ENCODE results near the gene ERN1. TPM values are rescaled to one million over a fixed set of nuclear protein-coding genes. Genes with fewer than 3 reads are reported as not detected.
A peak's percentile ranks its signal among the peaks of the same experiment; 100 is the strongest.

The ERN1 gene
- polyA plus RNA-seq, 1 donor from 2014 or later: 2.3 TPM

GRCh38 chr17:64032081-64032480 lies 97.9 kb downstream of the ERN1 start:
- Histone ChIP-seq H3K79me2 (replicated peaks; ENCODE audit: insufficient read depth, low read length) (no peaks in the 10 kb centered on the region), H3K9me3 (ENCODE audit: low read length) (no peaks in the 10 kb centered on the region), H3K27me3 (ENCODE audit: insufficient read depth, low read depth, low read length) (no peaks in the 10 kb centered on the region), H3K4me3 (ENCODE audit: low read length) (no peak overlapping the region), H3K9me2 (ENCODE audit: insufficient read depth, low read length) (no peaks in the 10 kb centered on the region), H3K4me2 (ENCODE audit: low read length) (no peak overlapping the region), H2AFZ (ENCODE audit: low read depth, low read length) (no peak overlapping the region), H3K27ac (ENCODE audit: low read length) (no peak overlapping the region), H3K9ac (ENCODE audit: low read length) (no peak overlapping the region), H4K20me1 (ENCODE audit: insufficient read depth) (no peaks in the 10 kb centered on the region), H3F3A (ENCODE audit: insufficient read depth, low read length, poor library complexity, severe bottlenecking) (no peaks in the 10 kb centered on the region), H3K36me3 (ENCODE audit: insufficient read depth, low read length) (no peaks in the 10 kb centered on the region)
- TF ChIP-seq REST (IDR thresholded peaks at IDR 0.05; ENCODE audit: borderline replicate concordance): no peak
- no peak for TF ChIP-seq EZH2 (IDR thresholded peaks at IDR 0.05; ENCODE audit: borderline replicate concordance, insufficient read depth, low read length, poor library complexity, severe bottlenecking)
- no peak for TF ChIP-seq POLR2AphosphoS5 (IDR thresholded peaks at IDR 0.05)
- TF ChIP-seq MXI1 (conservative IDR thresholded peaks at IDR 0.05; ENCODE audit: poor library complexity, severe bottlenecking): no peak
- TF ChIP-seq RAD21 (conservative IDR thresholded peaks at IDR 0.05): no peak
- TF ChIP-seq TAF1 (IDR thresholded peaks at IDR 0.05; ENCODE audit: low read depth): no peak
- no peak for TF ChIP-seq CTCF (IDR thresholded peaks at IDR 0.05; ENCODE audit: poor library complexity, severe bottlenecking)

- H2AFZ ChIP-seq (ENCODE audit: low read depth, low read length): no peak overlapping the region
- no peak overlapping the region for H3K4me3 ChIP-seq (ENCODE audit: low read length)
Observed at GRCh38 chr17:64028874-64029464, 101.0 kb downstream of the ERN1 start.

More at GRCh38 chr17:64028874-64029464, 101.0 kb downstream of the ERN1 start:
- Histone ChIP-seq H3K4me2 (ENCODE audit: low read length) (no peak overlapping the region), H3K9me3 (ENCODE audit: low read length) (no peaks in the 10 kb centered on the region), H3K36me3 (ENCODE audit: insufficient read depth, low read length) (no peaks in the 10 kb centered on the region), H3K27me3 (ENCODE audit: insufficient read depth, low read depth, low read length) (no peaks in the 10 kb centered on the region), H4K20me1 (ENCODE audit: insufficient read depth) (no peaks in the 10 kb centered on the region), H3K79me2 (replicated peaks; ENCODE audit: insufficient read depth, low read length) (no peaks in the 10 kb centered on the region), H3K9ac (ENCODE audit: low read length) (no peak overlapping the region), H3K27ac (ENCODE audit: low read length) (no peak overlapping the region), H3F3A (ENCODE audit: insufficient read depth, low read length, poor library complexity, severe bottlenecking) (no peaks in the 10 kb centered on the region), H3K9me2 (ENCODE audit: insufficient read depth, low read length) (no peaks in the 10 kb centered on the region)
- no peak for TF ChIP-seq TAF1 (IDR thresholded peaks at IDR 0.05; ENCODE audit: low read depth)
- TF ChIP-seq SMC3 (conservative IDR thresholded peaks at IDR 0.05; ENCODE audit: poor library complexity): peak; percentile 76
- no peak for TF ChIP-seq REST (IDR thresholded peaks at IDR 0.05; ENCODE audit: borderline replicate concordance)
- TF ChIP-seq MXI1 (conservative IDR thresholded peaks at IDR 0.05; ENCODE audit: poor library complexity, severe bottlenecking): no peak
- no peak for TF ChIP-seq POLR2AphosphoS5 (IDR thresholded peaks at IDR 0.05)
- peak; percentile 69 for TF ChIP-seq CTCF (IDR thresholded peaks at IDR 0.05; ENCODE audit: poor library complexity, severe bottlenecking)
- no peak for TF ChIP-seq EP300 (conservative IDR thresholded peaks at IDR 0.05; ENCODE audit: poor library complexity, severe bottlenecking)
- TF ChIP-seq RAD21 (conservative IDR thresholded peaks at IDR 0.05): peak; percentile 58
- no peak for TF ChIP-seq EZH2 (IDR thresholded peaks at IDR 0.05; ENCODE audit: borderline replicate concordance, insufficient read depth, low read length, poor library complexity, severe bottlenecking)

Measured in neural cell (in vitro differentiated cells).